NT2/D1 (cell line): Measurements from ENCODE around the gene GOLGA1.
A peak's percentile ranks its signal among the peaks of the same experiment; 100 is the strongest.

ENCODE experiments used
- DNase-seq: peaks from one replicate; pipeline ENCODE4 v3.0.0-alpha.2; 2011; ENCODE audit warnings: low read depth, low spot score
- H3K27me3 ChIP-seq: 2 replicates; pipeline ENCODE4 v1.6.0; 2011; ENCODE audit warnings: mild to moderate bottlenecking; ENCODE audit not compliant: insufficient read length, insufficient read depth
- H3K36me3 ChIP-seq: 2 replicates; pipeline ENCODE4 v1.6.1; 2011; ENCODE audit warnings: mild to moderate bottlenecking, low read length, mixed read lengths; ENCODE audit not compliant: insufficient read depth, insufficient read length
- H3K4me1 ChIP-seq: 2 replicates; pipeline ENCODE4 v1.5.1; 2011; ENCODE audit not compliant: insufficient read depth, insufficient read length
- H3K4me3 ChIP-seq: 2 replicates; pipeline ENCODE4 v1.5.1; 2011; ENCODE audit warnings: low read depth; ENCODE audit not compliant: insufficient read length
- H3K9ac ChIP-seq: 2 replicates; pipeline ENCODE4 v1.6.0; 2011; ENCODE audit warnings: low read depth; ENCODE audit not compliant: insufficient read length
- H3K9me3 ChIP-seq: 2 replicates; pipeline ENCODE4 v1.5.1; 2011; ENCODE audit warnings: mild to moderate bottlenecking, low read length; ENCODE audit not compliant: insufficient read depth
- SUZ12 ChIP-seq: IDR thresholded peaks from 2 replicates; pipeline ENCODE4 v1.6.1; 2011; ENCODE audit not compliant: insufficient read length, insufficient read depth; ENCODE audit errors: extremely low read depth
- YY1 ChIP-seq: IDR thresholded peaks from 2 replicates; pipeline ENCODE4 v1.6.1; 2011; ENCODE audit not compliant: insufficient read length, insufficient read depth
- ZNF274 ChIP-seq: IDR thresholded peaks from 2 replicates; pipeline ENCODE4 v1.6.1; 2011; ENCODE audit warnings: mild to moderate bottlenecking, low read depth, low read length

The GOLGA1 gene

DNA sequence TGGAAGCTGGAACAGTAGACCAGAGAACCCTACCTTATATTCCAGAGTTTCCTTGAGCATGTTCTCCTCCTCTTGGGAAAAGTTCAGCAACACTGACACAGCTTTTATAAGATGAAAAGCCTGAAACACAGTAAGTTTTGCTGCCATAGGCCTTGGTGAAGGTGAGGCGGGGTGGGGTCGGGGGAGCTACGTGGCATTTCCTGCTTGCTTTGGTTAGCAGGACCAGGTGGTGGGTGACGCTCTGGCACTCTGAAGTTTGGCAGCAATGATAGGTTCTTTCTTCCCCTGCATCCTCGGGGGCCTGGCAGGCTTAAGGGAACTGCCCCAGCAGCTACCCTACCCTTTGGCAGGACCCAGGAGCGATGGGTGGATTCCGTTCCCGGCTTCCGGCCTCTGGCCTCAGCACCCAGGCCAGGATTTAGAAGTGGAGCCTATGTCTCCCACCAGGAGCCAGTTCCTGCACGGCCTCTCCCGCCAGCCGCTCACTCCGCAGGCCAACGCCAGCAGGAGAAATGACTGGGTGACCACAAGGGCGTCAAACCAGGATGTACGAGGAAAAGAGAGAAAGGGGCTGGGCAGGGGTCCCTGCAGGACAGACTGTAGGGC, 59.6 kb downstream of the GOLGA1 start:
- H3K9ac ChIP-seq = no peak overlapping the region
- no peak for DNase-seq
- no peaks in the 10 kb centered on the region for H3K27me3 ChIP-seq
- peaks cover 16% of the 10 kb centered on the region for H3K4me1 ChIP-seq
- TF ChIP-seq YY1 (no peak), SUZ12 (no peak), ZNF274 (no peak)
- H3K9me3 ChIP-seq = no peaks in the 10 kb centered on the region
- H3K36me3 ChIP-seq = peaks cover 40% of the 10 kb centered on the region
- H3K4me3 ChIP-seq = no peak overlapping the region

DNA sequence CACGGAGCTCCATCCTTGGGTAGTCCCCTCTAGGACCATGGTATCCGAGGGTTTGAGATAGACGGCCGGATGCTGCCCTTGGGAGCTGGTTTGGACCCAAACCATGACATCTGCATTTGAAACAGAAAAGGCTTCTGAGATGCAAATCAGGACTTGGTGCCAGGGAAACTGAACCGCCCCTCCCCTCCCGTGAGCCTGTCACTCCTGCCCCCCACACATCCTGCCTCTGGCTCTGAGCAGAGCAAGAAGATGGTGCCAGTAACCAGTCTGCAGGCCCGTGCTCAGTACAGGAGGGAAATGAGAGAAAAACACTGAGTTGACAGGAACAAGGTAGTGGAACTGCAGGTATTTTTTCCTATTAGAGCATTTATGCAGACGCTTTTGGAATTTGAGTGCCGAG, 60.4 kb downstream of the GOLGA1 start:
- Histone ChIP-seq H3K27me3 (no peaks in the 10 kb centered on the region), H3K9ac (no peak overlapping the region), H3K4me1 (peaks cover 19% of the 10 kb centered on the region), H3K9me3 (no peaks in the 10 kb centered on the region), H3K4me3 (no peak overlapping the region), H3K36me3 (peaks cover 46% of the 10 kb centered on the region)
- TF ChIP-seq YY1 (no peak), SUZ12 (no peak), ZNF274 (no peak)
- peak; percentile 87 for DNase-seq

DNA sequence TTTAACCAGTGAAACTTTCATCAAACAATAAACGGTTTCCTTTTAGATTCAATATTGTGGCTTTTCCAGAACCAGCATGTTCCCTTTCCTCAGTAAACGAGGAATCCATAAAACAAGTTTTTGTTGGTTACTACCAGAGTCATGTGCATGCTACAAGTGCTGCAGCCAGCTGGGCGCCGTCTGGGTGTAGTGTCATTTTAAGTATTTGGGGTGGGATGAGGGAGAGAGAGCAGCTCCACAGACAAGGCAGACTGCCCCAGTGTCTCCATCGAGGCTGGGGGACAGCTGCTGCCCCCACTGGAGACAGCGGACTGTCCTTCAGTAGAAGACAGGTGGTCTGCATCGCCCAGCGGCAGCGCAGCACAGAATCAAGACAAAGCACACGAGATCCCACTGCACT, 61.7 kb downstream of the GOLGA1 start:
- peaks cover 57% of the 10 kb centered on the region for H3K36me3 ChIP-seq
- DNase-seq = no peak
- H3K4me3 ChIP-seq = no peak overlapping the region
- no peaks in the 10 kb centered on the region for H3K9me3 ChIP-seq
- no peaks in the 10 kb centered on the region for H3K27me3 ChIP-seq
- H3K9ac ChIP-seq = no peak overlapping the region
- no peak for TF ChIP-seq YY1
- TF ChIP-seq SUZ12 = no peak
- TF ChIP-seq ZNF274 = no peak
- H3K4me1 ChIP-seq = peaks cover 18% of the 10 kb centered on the region

DNA sequence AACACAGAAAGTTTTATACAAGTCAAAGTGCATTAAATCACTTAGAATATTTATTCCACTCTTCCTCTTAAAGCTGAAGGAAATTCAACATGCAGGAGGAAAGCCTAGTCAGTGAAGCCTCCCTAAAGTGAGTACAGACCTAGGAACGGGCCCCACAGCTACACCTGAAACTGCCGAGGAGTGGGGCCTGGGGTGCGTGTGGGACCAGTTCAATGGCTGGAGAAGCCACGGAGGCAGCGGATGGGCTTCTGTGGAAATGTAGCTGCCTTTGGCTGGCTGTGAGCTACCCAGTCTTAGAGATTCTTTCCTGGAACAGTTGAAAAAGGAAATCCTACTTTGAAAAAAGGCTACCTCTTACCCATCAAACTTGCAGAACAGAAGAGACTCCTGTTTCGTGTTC, 62.4 kb downstream of the GOLGA1 start:
- H3K4me3 ChIP-seq = no peak overlapping the region
- H3K4me1 ChIP-seq = peaks cover 20% of the 10 kb centered on the region
- H3K9ac ChIP-seq = no peak overlapping the region
- TF ChIP-seq YY1 = no peak
- no peak for TF ChIP-seq ZNF274
- no peak for TF ChIP-seq SUZ12
- H3K36me3 ChIP-seq = peaks cover 64% of the 10 kb centered on the region
- H3K27me3 ChIP-seq = no peaks in the 10 kb centered on the region
- no peaks in the 10 kb centered on the region for H3K9me3 ChIP-seq
- DNase-seq = no peak

DNA sequence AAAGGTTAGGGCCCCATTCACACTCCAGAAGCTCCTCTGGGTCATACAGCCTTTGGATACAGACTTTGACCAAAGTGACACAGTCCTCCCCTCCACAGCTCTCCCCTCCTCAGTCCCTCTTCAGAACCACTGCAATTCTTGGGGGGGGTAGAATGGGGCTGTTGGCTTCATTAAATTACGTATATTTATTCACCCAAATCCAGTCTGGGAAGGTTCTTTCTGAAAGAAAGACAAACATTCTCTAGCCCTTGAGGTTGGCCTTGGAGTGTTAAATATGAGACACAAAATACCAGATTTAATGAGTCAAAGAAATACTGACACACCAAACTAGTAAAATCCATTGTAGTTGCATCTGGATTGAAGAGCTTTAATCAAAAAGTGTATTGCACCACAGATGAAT, 62.9 kb downstream of the GOLGA1 start:
- DNase-seq = no peak
- no peak for TF ChIP-seq ZNF274
- TF ChIP-seq YY1 = no peak
- H3K36me3 ChIP-seq = peaks cover 69% of the 10 kb centered on the region
- peaks cover 24% of the 10 kb centered on the region for H3K4me1 ChIP-seq
- H3K27me3 ChIP-seq = no peaks in the 10 kb centered on the region
- H3K9ac ChIP-seq = no peak overlapping the region
- no peak overlapping the region for H3K4me3 ChIP-seq
- H3K9me3 ChIP-seq = no peaks in the 10 kb centered on the region

DNA sequence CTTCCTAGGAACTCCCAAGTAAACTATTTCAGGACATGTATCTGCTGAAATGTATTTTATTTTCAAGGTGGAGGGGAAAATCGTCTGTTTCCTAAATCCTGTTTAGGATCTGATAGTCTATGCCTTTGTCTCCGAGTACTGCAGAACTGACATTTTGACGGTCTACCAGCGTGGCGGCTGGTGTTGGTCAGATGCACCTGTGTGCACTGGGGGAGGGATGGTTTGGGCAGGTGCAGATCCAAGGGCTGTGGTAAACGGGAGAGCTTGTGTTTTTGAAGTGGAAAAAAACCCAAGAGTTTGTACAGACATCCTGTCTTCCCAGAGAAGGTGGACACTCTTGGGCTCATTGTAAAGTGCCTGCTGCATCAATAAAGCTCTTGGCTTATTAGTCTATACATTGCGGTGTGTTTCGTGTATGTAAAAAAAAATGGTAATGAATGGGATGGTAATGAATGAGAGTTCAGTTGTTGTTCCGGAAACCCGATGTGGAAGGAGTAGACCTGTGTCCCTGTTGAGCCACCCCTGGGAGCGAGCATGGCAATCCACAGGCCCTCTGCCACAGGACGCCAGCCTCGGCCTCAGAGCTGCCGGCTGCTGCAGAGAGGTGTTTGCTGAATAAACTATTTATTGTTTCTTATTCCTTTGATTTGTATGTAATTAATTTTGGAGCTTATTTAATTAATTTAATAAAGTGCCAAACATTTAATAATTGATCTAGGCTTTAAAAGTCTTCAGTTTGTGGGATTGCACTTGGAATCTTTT, 63.7 kb downstream of the GOLGA1 start:
- Histone ChIP-seq H3K4me1 (peaks cover 24% of the 10 kb centered on the region), H3K4me3 (no peak overlapping the region), H3K36me3 (peaks cover 71% of the 10 kb centered on the region), H3K9ac (no peak overlapping the region), H3K9me3 (no peaks in the 10 kb centered on the region), H3K27me3 (no peaks in the 10 kb centered on the region)
- TF ChIP-seq ZNF274 = no peak
- TF ChIP-seq SUZ12 = no peak
- TF ChIP-seq YY1 = no peak
- DNase-seq = no peak

- no peak overlapping the region for H3K9ac ChIP-seq
- no peaks in the 10 kb centered on the region for H3K27me3 ChIP-seq
- no peaks in the 10 kb centered on the region for H3K9me3 ChIP-seq
- DNase-seq = no peak
- H3K4me3 ChIP-seq = no peak overlapping the region
- peaks cover 77% of the 10 kb centered on the region for H3K36me3 ChIP-seq
- H3K4me1 ChIP-seq = peaks cover 27% of the 10 kb centered on the region
- no peak for TF ChIP-seq SUZ12
- no peak for TF ChIP-seq ZNF274
- no peak for TF ChIP-seq YY1
These were observed 65.4 kb downstream of the GOLGA1 start for GRCh38 chr9:124875501-124875900.
